ENCODE measurements around the gene MAEA.

The MAEA gene

DNA sequence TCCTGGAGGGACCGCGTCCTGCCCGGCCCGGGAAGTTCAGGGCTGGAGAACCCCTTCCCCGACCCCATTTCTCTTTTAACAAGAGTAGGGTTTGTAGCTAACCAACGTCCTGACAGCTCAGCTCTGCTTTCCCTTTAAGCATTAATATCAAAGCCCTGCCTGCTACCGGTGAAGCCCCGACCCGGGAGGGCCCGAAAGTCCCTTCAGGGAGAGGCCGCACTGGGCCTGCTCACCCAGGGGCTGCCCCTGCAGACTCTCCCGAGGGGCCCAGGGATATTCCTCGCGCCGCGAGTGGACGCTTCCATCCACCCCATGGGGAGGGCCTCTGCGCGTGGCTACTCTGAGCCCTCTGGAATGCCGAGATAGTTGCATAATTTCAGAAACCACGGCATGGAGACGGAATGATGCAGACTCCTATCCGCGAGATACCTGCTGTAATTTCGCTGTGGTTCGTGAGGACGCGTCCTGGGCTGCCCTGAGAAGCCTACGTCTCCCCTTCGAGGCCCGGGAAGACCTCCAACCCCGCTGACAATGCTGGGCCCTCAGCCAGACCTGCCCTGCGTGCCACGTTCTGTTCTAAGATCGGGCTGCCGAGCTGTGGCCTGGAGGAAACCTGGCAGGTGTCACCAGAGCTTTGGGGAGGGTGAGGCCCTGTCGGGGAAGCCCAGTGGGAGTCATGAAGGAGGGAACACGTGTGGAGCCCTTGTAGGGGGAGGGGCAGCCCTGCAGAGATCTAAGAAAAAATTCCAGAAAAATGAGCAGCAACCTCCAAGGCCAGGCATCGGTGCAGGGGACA, 39.8 kb upstream of the MAEA start:
- DNase-seq (ENCODE audit: low read depth in 3 of 3) = peak; percentile 19 to 44 (median 29)

DNA sequence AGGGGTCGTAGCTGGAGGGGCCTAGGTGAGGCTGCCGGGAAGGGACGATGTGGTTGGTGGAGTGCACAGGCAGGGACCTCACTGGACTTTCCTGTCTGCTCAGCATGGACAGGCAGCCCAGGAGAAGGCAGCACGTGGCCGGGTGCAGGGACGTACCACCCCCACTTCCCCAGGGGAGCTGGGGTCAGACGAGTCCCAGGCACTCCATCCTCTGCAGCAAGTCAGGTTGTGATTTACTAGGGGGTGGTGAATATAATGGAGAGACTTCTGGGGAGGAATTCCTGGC, 39.2 kb upstream of the MAEA start:
- DNase-seq (ENCODE audit: low read depth in 3 of 3) = no peak

DNA sequence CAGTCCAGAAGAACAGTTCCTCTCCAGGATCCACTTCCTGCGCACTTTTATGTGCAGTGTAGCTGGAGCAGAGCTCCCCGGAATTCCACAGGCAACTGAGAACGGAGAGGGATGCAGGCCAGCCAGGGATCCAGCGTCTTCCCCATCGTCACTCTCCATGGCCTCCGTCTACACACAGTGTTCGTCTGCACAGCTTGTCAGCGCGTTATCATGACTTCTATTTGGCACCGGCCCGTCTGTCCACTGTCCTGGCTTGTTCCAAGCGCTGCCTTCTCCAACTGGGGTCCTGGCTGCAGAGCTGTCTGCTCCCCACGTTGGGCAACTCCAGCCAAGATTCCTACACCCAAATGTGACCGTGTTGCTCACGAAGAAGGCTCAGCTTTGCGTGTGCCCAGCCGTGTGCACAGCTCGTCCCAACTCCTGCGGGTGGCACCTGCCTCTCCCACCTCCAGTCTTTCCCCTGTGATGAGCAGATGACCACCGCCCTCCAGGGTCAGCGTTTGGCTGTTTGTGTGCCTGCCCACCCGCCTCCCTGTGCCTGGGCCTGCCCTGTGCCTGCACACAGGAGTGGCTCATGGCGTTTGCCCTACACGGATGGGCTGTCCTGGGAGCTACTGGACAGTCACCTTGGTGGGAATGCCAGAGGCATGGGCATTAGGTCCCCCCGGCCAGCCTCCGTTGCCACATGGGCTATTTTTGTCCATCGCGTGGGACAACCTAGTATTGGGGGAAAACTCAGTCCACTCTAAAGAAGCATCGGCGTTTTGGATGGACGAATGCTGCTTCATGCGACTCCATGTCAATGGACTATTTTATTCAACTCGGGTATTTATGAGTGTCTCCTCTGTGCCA, 38.5 kb upstream of the MAEA start:
- DNase-seq (ENCODE audit: low read depth in 3 of 3) = no peak

DNA sequence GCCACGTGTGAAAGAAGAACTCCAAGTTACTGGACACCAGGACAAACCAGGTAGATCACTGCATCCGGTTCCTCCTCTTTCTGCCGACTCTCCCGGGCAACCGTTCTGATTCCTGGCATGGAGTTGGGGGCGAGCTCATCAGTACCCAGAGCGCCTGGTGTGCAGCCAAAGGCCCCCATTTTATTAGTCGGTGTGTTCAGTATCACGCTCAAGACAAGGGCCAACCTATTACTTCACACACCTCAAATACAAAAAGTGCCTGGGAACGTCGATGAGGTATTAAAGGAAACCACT, 38.0 kb upstream of the MAEA start:
- DNase-seq (ENCODE audit: low read depth in 3 of 3) = no peak

DNA sequence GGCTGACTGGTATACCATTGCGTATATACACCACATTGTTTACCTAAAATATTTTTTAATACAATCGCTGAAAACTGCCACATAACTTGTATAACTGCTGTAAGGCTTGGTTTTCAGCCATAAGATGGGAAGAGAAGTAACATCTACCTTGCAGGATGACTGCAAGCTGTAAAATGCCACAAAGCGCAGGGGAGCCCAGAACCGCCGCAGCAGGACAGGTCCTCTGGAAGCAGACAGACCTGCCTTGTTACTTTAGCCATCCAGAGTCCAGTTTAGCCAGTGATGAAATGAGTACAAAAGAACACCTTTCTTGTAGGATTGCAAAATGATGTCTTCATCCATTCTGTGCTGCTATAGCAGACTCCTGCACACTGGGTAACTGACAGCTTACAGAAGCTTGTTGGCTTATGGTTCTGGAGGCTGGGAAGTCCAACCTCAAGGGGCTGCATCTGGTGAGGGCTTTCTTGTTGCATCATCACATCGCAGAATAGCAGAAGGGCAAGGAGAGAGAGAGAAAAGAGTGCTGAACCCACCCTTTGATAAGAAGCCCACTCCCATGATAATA, 36.7 kb upstream of the MAEA start:
- DNase-seq (ENCODE audit: low read depth in 3 of 3) = no peak

DNA sequence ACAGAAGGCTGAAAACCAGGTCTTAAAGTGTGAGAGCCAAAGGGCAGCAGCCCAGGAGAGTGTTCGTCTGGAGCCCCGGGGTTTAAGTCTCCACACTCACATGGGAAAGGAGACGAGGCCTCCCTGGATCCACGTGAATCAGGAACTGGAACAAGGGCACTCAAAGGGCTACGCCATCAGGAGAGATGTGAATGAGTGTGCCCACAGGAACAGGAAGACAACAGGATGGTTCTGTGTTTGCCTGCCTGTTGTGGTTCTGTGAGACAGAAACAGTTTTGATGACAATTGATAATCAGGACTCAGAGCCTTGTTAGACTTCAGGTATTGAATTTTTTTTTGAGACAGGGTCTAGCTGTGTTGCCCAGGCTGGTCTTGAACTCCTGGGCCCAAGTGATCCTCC, 35.9 kb upstream of the MAEA start:
- DNase-seq (ENCODE audit: low read depth in 3 of 3) = no peak

DNA sequence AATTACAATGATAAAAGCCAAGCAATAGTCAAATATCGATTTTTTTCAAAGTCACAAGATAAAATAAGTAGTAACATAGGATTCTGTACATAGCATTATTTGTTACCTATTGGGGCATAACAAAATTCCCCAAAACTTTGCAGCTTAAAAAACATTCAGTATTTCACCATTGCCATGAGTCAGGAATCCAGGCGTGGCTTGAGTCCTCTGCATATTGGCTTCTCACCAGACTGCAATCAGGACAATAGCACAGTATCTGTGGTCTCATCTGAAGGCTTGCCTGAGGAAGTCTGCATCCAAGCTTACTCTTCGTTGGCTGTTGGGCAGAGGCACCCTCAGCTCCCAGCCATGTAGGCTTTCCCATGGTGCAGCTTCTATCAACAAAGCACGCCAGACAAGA, 34.5 kb upstream of the MAEA start:
- DNase-seq (ENCODE audit: low read depth in 3 of 3) = no peak

DNA sequence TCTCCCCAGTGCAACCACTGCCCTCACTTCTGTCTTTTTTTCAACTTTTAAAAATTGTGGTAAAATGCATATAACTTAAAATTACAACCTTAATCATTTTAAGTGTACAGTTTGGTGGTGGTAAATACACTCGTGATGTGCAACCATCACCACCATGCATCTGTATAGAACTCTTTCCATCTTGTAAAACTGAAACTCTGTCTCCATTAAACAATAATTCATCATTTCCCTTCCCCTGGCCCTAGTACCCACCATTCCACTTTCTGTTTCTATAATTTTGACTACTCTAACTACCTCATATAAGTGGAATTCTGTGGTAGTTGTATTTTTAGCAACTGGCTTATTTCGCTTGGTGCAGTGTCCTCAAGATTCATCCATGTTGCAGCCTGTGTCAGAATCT, 34.0 kb upstream of the MAEA start:
- DNase-seq (ENCODE audit: low read depth in 3 of 3) = no peak

DNA sequence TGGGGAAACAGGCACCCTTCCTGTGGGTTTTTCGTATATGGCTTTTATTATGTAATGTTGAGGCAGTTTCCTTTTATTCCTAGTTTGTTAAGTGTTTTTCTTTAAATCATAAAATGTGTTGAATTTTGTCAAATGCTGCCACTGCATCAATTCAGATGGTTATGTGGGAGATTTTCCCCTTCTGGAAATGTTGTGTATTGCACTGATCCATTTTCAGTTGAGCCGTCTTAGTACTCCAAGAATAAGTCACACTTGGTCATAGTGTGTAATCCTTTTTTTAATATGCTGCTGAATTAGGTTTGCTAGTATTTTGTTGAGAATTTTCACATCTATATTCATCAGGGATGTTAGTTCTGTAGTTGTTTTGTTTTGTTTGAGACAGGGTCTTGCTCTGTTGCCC, 31.2 kb upstream of the MAEA start:
- no peak for DNase-seq (ENCODE audit: low read depth in 3 of 3)

DNA sequence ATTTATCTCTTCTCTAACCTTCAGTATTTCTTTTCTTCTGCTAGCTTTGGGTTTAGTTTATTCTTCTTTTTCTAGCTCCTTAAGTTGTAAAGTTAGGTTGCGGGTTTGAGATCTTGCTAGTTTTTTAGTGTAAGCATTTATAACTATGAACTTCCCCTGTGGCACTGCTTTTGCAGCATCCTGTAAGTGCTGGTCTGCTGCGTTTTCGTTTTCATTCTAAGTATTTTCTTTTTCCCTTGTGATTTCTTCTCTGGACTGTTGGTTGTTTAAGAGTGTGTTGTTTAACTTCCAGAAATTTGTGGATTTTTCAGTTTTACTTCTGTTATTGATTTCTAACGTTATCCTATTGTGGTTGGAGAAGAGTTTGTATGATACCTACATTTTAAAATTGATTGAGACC, 29.7 kb upstream of the MAEA start:
- DNase-seq (ENCODE audit: low read depth in 3 of 3) = no peak

DNA sequence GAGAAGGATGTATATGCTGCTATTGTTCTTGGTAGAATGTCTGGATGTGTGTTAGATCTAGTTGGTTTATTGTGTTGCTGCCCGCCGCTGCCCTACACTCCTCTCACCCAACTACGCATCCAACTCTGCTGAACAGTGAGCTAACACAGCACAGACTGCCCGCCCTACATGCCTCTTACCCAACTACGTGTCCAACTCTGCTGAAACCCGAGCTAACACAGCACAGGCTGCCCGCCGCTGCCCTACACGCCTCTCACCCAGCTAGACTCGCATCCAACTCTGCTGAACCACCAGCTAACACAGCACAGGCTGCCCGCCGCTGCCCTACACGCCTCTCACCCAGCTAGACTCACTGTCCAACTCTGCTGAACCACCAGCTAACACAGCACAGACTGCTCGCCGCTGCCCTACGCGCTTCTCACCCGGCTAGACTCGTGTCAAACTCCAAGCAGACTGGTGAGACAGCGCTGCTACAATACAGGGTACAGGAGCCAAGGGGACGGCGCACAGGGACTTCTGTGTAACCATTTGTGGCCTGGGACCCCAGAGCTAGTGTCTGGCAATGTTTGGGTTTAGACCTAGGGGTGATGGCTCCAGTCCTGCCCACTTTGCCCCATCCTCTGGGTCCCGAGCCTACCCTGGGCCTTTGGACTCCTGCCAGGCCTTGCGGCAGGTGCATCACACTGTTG, 29.1 kb upstream of the MAEA start:
- no peak for DNase-seq (ENCODE audit: low read depth in 3 of 3)

DNA sequence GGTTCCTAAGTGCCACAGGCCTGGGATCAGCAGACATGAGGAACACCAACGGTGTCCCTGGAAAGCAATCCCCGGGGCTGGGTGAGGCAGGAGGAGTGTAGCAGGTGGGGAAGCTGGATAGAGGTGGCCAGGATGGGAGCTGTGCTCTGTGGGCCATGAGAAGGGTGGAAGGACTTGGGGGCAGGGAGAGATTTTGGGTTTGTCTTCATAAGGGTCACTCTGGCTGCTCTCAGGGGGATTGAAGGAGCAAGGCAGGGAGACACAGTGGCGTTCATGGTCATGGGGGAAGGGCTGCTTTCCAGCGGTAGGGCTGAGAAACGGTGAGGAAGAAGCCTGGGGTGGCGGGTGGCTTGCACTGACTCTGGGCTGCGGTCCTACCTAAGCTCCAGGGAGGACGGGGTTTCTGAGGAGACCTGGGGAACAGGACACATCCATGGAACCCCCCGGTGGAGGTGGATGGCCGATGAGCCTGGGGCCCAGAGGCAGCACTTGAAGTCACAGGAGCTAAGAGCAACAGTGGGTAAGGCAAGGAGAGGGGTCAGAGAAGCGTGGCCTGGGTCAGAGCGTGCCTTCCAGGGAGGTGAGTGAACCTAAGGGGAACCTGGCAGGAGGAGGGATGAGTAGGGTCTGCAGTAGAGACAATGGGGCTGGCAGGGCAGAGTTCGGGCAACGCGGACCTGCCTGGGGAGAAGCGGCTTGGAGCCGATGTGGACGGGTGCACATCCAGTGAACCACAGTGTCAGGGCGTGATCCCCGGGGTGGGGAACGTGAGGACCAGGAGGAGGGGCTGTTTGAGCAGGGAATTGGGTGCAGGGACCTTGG, 28.4 kb upstream of the MAEA start:
- DNase-seq (ENCODE audit: low read depth in 3 of 3) = no peak

DNA sequence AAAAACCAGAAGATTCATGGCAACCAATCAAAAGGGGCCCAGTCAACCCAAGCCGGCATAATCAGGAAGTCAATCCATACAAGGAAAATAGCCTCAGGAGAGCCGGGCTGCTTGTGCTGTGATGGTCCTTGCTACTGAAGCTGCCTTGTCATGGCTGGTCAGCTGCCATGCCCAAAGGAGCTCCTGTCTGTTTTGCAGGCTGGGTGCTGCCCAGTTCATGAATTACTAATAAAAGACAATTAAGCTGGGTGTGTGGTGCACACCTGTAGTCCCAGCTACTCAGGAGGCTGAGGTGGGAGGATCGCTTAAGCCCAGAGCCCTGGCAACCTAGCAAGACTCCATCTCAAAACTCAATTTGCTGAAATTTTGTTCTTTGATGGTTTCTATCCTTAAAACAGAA, 24.7 kb upstream of the MAEA start:
- DNase-seq (ENCODE audit: low read depth in 3 of 3) = no peak

DNA sequence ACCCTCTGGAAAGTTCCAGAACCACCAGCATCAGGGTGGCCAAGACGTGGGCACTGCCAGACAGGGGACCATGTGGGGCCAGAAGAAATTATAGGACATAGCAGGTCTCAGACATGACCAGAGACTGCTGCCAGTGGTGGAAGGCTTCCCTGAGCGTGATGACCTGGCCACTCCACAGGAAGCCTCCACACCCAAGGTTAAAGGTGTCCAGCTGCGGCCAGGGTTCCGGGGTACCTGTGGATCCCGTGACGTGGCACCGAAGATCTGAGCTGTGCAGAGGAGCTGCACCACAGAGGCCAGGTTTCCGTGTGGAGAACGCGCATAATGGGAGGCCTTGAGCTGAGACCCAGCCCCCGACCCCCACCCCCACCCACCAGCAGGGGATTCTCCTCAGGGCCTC, 24.3 kb upstream of the MAEA start:
- no peak for DNase-seq (ENCODE audit: low read depth in 3 of 3)

DNA sequence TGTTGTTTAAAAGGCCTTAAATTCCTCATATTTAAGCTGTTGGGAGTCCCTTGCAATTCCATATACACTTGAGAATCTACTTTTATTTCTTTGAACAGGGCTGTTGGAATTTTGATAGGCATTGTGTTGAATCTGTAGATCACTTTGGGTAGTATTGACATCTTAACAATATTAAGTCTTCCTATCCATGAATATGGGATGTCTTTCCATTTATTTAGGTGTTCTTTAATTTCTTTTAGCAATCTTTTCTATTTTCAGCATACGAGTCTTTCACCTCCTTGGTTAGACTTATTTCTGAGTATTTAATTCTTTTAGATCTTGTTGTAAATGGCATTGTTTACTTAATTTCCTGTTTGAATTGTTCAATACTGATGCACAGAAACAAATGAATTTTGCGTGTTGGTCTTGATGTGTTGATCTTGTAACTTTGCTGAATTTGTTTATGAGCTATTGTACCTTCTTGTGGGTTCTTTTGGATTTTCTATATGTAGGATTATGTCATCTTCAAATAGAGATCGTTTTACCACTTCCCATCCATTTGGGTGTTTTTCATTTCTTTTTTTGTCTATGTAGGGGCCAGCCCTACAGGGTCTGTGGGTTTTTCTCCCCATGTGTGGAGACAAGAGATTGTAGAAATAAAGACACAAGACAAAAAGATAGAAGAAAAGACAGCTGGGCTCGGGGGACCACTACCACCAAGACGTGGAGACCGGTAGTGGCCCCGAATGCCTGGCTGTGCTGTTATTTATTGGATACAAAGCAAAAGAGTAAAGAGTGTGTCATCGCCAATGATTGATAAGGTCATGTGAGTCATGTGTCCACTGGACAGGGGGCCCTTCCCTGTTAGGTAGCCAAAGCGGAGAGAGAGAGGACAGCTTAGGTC, 22.6 kb upstream of the MAEA start:
- no peak for DNase-seq (ENCODE audit: low read depth in 3 of 3)

DNA sequence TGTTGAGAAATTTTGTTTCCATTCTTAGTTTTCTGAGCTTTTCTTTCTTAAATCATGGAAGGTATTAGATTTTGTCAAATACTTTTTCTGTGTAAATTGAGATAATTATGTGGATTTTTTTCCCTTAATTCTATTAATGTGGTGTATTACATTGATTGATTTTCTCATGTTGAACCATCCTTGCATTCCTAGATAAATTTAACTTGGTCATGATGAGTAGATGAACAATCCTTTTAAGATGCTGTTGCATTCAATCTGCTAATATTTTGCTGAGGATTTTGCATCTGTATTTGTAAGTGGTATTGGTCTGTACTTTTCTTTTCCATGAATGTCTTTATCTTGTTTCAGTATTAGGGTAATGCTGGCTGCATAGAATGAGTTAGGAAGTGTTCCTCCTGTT, 20.5 kb upstream of the MAEA start:
- DNase-seq (ENCODE audit: low read depth in 3 of 3) = no peak

DNA sequence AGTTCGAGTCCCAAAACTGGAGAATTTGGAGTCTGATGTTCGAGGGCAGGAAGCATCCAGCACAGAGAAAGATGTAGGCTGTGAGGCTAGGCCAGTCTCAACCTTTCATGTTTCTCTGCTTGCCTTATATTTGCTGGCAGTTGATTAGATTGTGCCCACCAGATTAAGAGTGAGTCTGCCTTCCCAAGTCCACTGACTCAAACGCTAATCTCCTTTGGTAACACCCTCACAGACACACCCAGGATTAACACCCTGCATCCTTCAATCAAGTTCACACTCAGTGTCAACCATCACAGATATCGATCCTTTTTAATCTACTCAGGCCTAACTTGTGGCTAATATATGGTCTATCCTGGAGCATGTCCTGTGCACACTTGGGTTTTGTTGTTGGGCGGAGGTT, 18.0 kb upstream of the MAEA start:
- DNase-seq (ENCODE audit: low read depth in 3 of 3) = no peak

DNA sequence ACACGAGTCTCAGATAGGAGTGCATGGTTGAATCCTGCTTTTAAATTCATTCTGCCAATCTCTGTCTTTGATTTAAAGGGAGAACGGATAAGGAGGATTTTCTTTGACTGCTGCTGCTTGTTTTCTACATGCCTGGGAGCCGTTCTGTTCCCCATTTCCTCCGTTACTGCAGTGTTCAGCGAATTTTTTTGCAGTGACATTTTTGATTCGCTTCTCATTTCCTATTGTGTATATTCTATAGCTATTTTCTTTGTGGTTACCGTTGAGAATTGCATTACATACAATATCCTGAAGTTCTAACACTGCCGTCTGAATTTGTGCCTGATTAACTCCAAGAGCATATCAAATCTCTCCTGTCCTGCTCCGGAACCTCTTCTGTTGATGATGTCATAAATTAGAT, 14.8 kb upstream of the MAEA start:
- DNase-seq (ENCODE audit: low read depth in 3 of 3) = no peak

DNA sequence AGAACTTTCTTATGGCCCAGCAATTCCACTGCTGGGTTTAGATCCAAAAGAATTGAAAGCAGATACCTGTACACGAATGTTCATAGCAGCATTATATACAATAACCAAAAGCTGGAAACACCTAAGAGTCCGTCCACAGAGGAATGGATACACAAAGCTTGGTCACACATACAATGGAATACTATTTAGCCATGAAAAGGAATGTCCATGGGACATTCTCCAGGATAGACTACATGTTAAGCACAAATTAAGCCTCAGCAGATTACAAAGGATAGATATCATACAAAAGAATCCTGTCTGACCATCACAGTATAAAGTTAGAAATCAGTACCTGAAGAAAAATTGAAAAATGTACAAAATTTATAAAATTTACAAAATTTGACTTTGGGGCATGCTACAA, 12.7 kb upstream of the MAEA start:
- no peak for DNase-seq (ENCODE audit: low read depth in 3 of 3)

DNA sequence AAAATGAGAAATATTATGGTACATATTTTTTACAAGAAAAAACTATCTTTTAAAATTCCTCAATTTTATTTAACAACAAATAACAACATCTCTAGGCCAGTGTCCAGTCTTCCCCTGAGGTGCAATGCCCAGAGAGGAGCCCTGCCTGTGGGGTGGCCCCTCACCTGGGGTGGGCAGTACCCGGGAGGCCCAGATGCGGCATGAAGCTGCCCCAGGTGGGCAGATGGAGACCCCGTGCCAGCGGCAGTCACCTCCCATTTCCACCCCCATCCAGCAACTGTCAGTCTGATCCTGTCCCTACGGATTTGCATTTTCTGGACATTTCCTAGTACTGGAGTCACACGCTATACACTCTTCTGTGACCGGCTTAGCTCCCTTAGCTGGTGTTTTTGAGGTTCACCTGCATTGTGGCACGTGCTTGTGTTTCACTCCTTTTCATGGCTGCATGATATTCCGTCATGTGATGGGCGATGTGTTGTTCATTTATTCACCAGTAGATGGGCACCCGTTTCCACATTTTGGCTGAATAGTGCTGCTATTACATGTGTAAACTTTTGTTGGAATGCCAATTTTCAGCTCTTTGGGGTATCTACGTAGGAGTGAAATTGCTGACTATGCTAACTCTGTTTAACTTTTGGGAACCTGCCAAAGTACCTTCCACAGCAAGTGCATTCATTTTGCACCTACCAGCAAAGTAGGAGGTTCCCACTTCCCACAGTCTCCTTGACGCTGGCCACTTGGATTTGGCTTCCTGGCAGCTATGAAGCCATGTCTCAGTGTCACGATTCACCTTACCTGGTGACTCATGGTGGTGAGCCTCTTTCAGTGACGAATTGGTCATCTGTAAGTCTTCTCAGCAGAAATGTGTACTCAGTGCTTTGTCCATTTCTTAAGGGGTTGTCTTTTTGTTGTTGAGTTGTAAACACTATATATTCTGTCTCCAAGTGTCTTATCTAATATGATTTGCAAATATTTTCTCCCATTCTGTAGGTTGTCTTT, 11.7 kb upstream of the MAEA start:
- DNase-seq (ENCODE audit: low read depth in 3 of 3) = no peak

All from stimulated activated CD4-positive, alpha-beta T cell treated with anti-CD3 and anti-CD28 coated beads, TNF-alpha, amount 100 ng/mL, for 48 hours (primary cell).